SK-N-SH (cell line): ENCODE measurements around the gene SLC34A3. TPM values are rescaled to one million over a fixed set of nuclear protein-coding genes. Genes with fewer than 3 reads are reported as not detected.

Experiments
- CTCF ChIA-PET: fragments of 300-600, 350-600 bp; formaldehyde crosslinking; extraction: SDS; loops from one replicate; lab custom pipeline; 2021; lab: Yijun Ruan, JAX
- POLR2A ChIA-PET: fragments of 350-600 bp; sonication (Branson Sonifier 250); formaldehyde crosslinking; extraction: SDS; loops from one replicate; lab custom pipeline; 2020; ENCODE audit warnings: antibody characterized with exemption, inconsistent platforms; lab: Yijun Ruan, JAX
- DNase-seq: peaks from one replicate; pipeline ENCODE4 v3.0.0; 2012
- H2AFZ ChIP-seq: fragments of 200-600 bp; sonication (generic); 2 replicates; pipeline ENCODE4 v1.8.1; 2016; ENCODE audit warnings: antibody characterized with exemption, mild to moderate bottlenecking, low read depth
- H3F3A ChIP-seq: fragments of 200-600 bp; sonication (generic); replicated peaks from 2 replicates; pipeline ENCODE3; 2016; ENCODE audit warnings: antibody characterized with exemption, mild to moderate bottlenecking; ENCODE audit not compliant: insufficient read depth
- H3K27ac ChIP-seq, 2 experiments: fragments of 200-500 bp in 1 of 2; fragments of 200-600 bp in 1 of 2; sonication (Bioruptor generic) in 1 of 2; sonication (generic), shearing (Covaris generic) in 1 of 2; 2 replicates each; pipeline versions ENCODE4 v1.5.1 to v1.6.1; 2014 to 2016; ENCODE audit warnings: low read depth in 2 of 2, inconsistent platforms in 1 of 2, low read length in 1 of 2, mild to moderate bottlenecking in 1 of 2, mixed read lengths in 1 of 2
- H3K27me3 ChIP-seq: fragments of 200-600 bp; sonication (generic), shearing (Covaris generic); 2 replicates; pipeline ENCODE4 v1.6.1; 2016; ENCODE audit warnings: mixed run types; ENCODE audit not compliant: insufficient read depth
- H3K36me3 ChIP-seq, 2 experiments: fragments of 200-500 bp in 1 of 2; fragments of 200-600 bp in 1 of 2; sonication (Bioruptor generic) in 1 of 2; sonication (generic) in 1 of 2; replicated peaks in 1 of 2; 2 replicates each; pipeline versions ENCODE3 to v1.5.1; 2014 to 2016; ENCODE audit warnings: low read length in 1 of 2, mild to moderate bottlenecking in 1 of 2; ENCODE audit not compliant: insufficient read depth in 2 of 2, control insufficient read depth in 1 of 2
- H3K4me1 ChIP-seq, 2 experiments: fragments of 200-500 bp in 1 of 2; fragments of 200-600 bp in 1 of 2; sonication (Bioruptor generic) in 1 of 2; sonication (generic), shearing (Covaris generic) in 1 of 2; 2 replicates each; pipeline versions ENCODE4 v1.5.1 to v1.6.1; 2014 to 2016; ENCODE audit warnings: low read depth in 1 of 2, low read length in 1 of 2, mixed run types in 1 of 2; ENCODE audit not compliant: insufficient read depth in 2 of 2, control insufficient read depth in 1 of 2
- H3K4me2 ChIP-seq: fragments of 200-600 bp; sonication (generic), shearing (Covaris generic); 2 replicates; pipeline ENCODE4 v1.6.1; 2017; ENCODE audit warnings: mixed run types
- H3K4me3 ChIP-seq, 2 experiments: fragments of 200-500 bp in 1 of 2; fragments of 200-600 bp in 1 of 2; sonication (Bioruptor generic) in 1 of 2; sonication (generic), shearing (Covaris generic) in 1 of 2; 2 replicates each; pipeline versions ENCODE4 v1.5.1 to v1.8.1; 2014 to 2016; ENCODE audit warnings: low read depth in 2 of 2, inconsistent platforms in 1 of 2, low read length in 1 of 2, mild to moderate bottlenecking in 1 of 2, mixed read lengths in 1 of 2, moderate library complexity in 1 of 2
- H3K79me2 ChIP-seq: fragments of 200-600 bp; sonication (generic); 2 replicates; pipeline ENCODE4 v1.8.1; 2017; ENCODE audit warnings: mild to moderate bottlenecking; ENCODE audit not compliant: insufficient read depth
- H3K9ac ChIP-seq: fragments of 200-600 bp; sonication (generic); 2 replicates; pipeline ENCODE4 v1.6.1; 2017; ENCODE audit warnings: mixed run types
- H3K9me2 ChIP-seq: fragments of 200-600 bp; sonication (generic); 2 replicates; pipeline ENCODE4 v1.6.1; 2017; ENCODE audit warnings: mixed run types
- H3K9me3 ChIP-seq: fragments of 200-600 bp; sonication (generic); 2 replicates; pipeline ENCODE4 v1.6.1; 2017; ENCODE audit warnings: mixed run types, mild to moderate bottlenecking, moderate library complexity
- H4K20me1 ChIP-seq: fragments of 200-600 bp; sonication (generic); 2 replicates; pipeline ENCODE4 v1.6.1; 2017; ENCODE audit warnings: mild to moderate bottlenecking, mixed run types; ENCODE audit not compliant: insufficient read depth
- CHD2 ChIP-seq: fragments of 150-350 bp; IDR thresholded peaks from 2 replicates; pipeline ENCODE4 v1.6.1; 2018; ENCODE audit warnings: low read length; ENCODE audit not compliant: partially characterized antibody
- JUND ChIP-seq: IDR thresholded peaks from 2 replicates; pipeline ENCODE4 v1.4.0; 2012
- MXI1 ChIP-seq: IDR thresholded peaks from 2 replicates; pipeline ENCODE4 v1.6.1; 2012; ENCODE audit warnings: mild to moderate bottlenecking, low read depth, low read length, improper control_type of control experiment
- NFIC ChIP-seq: IDR thresholded peaks from 2 replicates; pipeline ENCODE4 v1.4.0; 2012; ENCODE audit warnings: borderline replicate concordance
- POLR2AphosphoS5 ChIP-seq: IDR thresholded peaks from 2 replicates; pipeline ENCODE4 v1.6.1; 2012; ENCODE audit warnings: low read depth, low read length
- RAD21 ChIP-seq: IDR thresholded peaks from 2 replicates; pipeline ENCODE4 v1.6.1; 2012; ENCODE audit warnings: mild to moderate bottlenecking, low read length
- RFX5 ChIP-seq: IDR thresholded peaks from 2 replicates; pipeline ENCODE4 v1.6.1; 2012; ENCODE audit warnings: mild to moderate bottlenecking, improper control_type of control experiment, low read length
- RXRA ChIP-seq: IDR thresholded peaks from 2 replicates; pipeline ENCODE4 v1.4.0; 2012; ENCODE audit warnings: low read depth, mild to moderate bottlenecking, borderline replicate concordance
- SIN3A ChIP-seq: IDR thresholded peaks from 2 replicates; pipeline ENCODE4 v1.6.1; 2012; ENCODE audit warnings: low read depth, mild to moderate bottlenecking, low read length, moderate library complexity, borderline replicate concordance
- SMC3 ChIP-seq: IDR thresholded peaks from 2 replicates; pipeline ENCODE4 v1.6.1; 2012; ENCODE audit warnings: low read depth, low read length, improper control_type of control experiment
- TCF12 ChIP-seq: IDR thresholded peaks from 2 replicates; pipeline ENCODE4 v1.4.0; 2012
- TEAD4 ChIP-seq: IDR thresholded peaks from 2 replicates; pipeline ENCODE4 v1.4.0; 2012; ENCODE audit warnings: mild to moderate bottlenecking, borderline replicate concordance; ENCODE audit not compliant: insufficient read depth
- USF1 ChIP-seq: IDR thresholded peaks from 2 replicates; pipeline ENCODE4 v1.4.0; 2012; ENCODE audit warnings: low read depth, borderline replicate concordance
- ZBTB33 ChIP-seq: IDR thresholded peaks from 2 replicates; pipeline ENCODE4 v1.4.0; 2012; ENCODE audit warnings: low read depth, borderline replicate concordance
- WGBS: methylation state at CpG from one replicate; pipeline ENCODE4 v1.1.6; 2017; ENCODE audit warnings: low lambda C conversion rate; 5-methylcytosine and 5-hydroxymethylcytosine counted together
- polyA plus RNA-seq, 3 experiments: library from polyadenylated mRNA; depleted of rRNA; stranded (reverse); fragments of >200 nt; gene quantifications; 2 replicates each; pipeline ENCODE4 v1.2.3, GENCODE V29; 2012

The SLC34A3 gene
- polyA plus RNA-seq, 1 of the 3 experiments (the other 2 are of a cell fraction): not detected

- TF ChIP-seq RAD21: no peak
- no peak for TF ChIP-seq RXRA
- TF ChIP-seq MXI1: no peak
- TF ChIP-seq TCF12: no peak
- TF ChIP-seq RFX5: no peak
- TF ChIP-seq JUND: no peak
- TF ChIP-seq, all 33 proteins: peak for 0
Observed at GRCh38 chr9:137229903-137230704, 597 bp upstream of the SLC34A3 start (continued).

GRCh38 chr9:137231372-137232039 lies 805 bp downstream of the SLC34A3 start:
- Histone ChIP-seq H3K27ac (no peak overlapping the region), H3K9me3 (no peaks in the 10 kb centered on the region), H3K79me2 (no peaks in the 10 kb centered on the region), H3K9me2 (no peaks in the 10 kb centered on the region), H3K36me3 (no peaks in the 10 kb centered on the region), H3K4me2 (no peak overlapping the region), H2AFZ (no peak overlapping the region)
- CTCF ChIA-PET: no interaction called here
- POLR2A ChIA-PET: no interaction called here
- DNase-seq: no peak
- TF ChIP-seq CHD2 (no peak), RFX5 (no peak), SIN3A (no peak), TEAD4 (no peak), ZBTB33 (no peak), NFIC (no peak), SMC3 (no peak), USF1 (no peak), POLR2AphosphoS5 (no peak), MXI1 (no peak), JUND (no peak)
- TF ChIP-seq, all 33 proteins: peak for 0
- WGBS: 93% methylated on average over 19 of the region's 23 CpGs
- no peak overlapping the region for H3K4me3 ChIP-seq
- no peaks in the 10 kb centered on the region for H3K27me3 ChIP-seq
- H3F3A ChIP-seq: peaks cover 11% of the 10 kb centered on the region
- H4K20me1 ChIP-seq: no peaks in the 10 kb centered on the region
- H3K4me1 ChIP-seq: peaks cover 0 to 34% of the 10 kb centered on the region in 2 experiments; a peak in 1 of 4 replicates
- H3K9ac ChIP-seq: no peak overlapping the region
